Measurements from ENCODE around the gene PRMT3.
"Not testable (repeated sequence)": the region's sequence is repeated elsewhere in the genome, so short reads cannot be mapped to it uniquely, and the experiment has no call there.

Gene PRMT3

DNA sequence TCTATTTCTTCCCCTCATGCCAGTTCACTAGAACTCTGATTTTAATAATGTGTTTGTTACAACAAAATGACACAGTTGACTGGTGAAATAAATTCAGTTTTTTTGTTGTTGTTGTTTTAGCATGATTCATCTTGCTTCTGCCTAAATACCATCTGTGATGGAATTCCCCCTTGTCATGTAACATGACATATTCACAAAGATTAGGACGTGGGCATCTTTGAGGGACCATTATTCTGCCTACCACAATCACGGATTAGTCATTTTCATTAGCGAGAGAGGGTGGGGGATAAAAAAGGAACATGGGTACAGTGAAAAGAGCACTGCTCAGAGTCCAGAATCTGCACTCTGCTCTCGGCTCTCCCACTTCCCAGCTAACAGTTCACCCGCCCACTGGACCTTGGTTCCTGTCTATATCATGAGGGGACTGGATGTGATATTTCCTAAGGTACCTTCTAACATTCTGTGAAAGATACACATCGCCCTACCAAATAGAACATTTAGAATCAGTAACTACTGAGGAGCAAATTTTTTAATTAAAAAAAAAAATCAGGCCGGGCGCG lies 12.7 kb upstream of the PRMT3 start:
- DNase-seq = no peak

DNA sequence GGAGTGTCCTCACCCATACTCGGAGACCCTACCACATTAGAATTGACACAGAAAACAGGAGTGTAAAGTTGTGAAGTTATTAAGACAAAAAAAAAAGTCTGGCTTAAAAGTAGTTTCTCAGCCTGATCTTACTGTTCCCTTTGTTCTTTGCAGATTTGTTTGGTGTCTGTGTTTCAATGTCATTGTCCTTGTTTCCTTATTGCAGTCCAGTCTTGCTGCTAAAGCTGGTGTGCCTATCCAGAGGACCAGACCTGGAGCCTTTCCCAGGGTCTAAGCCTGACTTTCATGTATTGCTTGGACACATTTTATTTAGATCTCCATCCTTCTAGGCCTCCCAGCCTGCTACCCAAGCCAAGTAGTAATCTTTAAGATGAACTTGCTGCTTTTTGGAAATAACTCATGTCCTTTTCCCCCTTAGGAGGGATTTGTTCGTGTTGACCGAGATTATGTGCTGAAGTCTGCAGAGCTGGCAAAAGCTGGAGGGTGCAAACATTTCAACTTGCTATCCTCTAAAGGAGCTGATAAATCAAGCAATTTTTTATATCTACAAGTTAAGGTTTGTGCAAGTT lies 11.3 kb upstream of the PRMT3 start:
- no peak for DNase-seq

DNA sequence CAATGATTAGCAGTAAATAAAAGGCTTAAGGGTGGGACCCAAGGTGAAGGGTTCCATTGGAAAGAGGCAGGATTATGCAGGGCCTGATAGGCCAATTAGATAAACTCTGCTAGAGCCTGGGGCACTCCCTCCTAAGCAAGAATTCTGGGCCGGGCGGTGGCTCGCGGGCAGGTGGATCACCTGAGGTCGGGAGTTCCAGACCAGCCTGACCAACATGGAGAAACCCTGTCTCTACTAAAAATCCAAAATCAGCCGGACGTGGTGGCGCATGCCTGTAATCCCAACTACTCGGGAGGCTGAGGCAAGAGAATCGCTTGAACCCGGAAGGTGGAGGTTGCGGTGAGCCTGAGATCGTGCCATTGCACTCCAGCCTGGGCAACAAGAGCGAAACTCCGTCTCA lies 1.5 kb upstream of the PRMT3 start:
- DNase-seq = not testable (repeated sequence)

DNA sequence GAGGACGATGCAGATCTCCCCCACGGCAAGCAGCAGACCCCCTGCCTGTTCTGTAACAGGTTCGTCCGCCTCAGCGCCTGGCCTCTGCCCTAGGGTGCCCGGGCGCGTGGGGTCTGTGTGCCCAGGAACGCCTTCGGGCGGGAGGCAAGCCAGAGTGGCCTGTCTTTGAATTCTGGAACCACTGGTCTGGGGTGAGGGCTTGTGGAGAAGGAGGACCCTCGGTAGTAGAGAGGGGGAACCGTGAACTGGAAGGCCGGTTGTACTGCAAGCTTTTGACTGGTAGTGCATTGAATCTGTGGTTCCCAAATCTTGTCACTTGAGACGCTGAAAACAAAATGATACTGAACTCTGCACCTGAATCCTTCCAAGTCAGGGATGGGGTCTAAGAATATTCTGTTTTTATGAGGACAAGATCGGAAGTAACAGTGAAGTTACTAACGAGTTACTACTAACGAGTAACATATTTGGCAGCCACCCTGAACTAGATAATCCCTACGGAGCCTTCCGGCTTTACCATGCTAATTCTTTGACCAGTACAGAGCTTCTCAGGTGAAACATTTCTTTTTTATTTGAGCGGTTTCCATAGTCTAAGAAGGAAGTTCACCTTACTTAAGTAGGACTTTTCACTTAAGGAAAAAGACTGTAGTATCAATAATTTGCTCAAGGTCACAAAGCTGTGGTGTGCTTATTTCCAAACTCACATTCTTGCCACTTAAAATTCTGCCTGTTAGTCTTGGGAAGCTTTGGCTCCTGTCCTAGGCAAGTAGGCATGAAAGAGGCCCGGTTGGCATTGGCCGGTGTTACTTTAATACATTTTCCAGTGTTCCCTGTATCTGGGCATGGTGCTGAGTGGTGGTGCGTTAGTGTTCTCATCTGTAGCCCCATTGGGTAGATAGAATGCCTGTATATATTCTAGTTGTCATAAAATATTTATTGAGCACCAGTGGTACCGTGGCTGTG lies 860 bp downstream of the PRMT3 start:
- DNase-seq = no peak

DNA sequence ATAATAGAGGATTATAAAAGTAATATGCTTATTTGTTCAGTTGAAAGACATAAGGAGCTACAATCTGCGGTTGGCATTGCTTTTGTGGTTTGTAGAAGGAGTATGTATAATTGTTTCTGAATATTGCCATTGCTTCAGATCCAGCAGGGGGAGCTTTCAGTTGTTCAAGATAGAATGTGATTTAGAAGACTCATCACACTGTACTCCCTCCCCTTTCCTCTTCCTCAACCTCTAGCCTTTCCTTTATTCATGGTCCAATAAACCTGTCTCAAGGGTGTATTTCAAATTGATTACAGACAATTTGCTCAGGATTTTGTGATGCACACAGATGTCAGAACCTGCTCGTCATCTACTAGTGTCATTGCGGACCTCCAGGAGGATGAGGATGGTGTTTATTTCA lies 9.8 kb downstream of the PRMT3 start:
- peak; percentile 57 for DNase-seq

DNA sequence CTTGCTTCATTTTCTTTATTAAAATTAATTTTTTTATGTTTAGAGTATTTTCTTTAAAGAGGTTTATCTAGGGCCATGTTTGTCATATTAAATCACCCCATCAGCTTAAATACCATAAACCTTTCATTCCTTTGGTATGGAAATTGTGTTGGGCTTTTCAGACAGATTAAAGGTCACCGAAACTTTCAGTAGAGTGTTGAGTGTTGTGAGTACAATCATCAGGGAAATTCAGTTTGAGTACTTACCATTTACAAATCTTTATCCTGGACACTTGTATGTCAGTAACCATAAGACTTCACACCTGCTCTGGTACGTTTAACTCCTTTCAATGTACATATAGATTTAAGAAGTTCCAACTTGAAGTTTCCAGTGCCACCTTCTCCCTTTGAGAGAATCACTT lies 12.0 kb downstream of the PRMT3 start:
- no peak for DNase-seq

DNA sequence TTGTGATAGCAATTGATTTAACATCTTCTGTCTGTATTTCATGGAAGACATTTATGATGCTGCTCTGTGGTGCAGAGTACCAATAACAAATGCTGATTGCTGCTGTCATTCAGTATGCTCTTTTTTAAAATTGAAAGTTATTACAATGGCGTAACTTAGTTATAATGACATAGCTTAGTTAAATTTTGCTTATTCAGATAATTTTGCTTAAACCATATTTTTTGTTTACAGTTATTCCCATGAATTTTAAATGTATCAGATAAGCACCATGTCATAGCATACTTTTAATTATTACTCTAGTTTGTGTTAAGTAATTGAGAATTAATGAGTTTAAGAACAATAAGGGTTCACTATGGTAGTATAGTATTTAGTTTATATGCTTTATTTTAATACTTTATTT lies 15.5 kb downstream of the PRMT3 start:
- DNase-seq = no peak

DNA sequence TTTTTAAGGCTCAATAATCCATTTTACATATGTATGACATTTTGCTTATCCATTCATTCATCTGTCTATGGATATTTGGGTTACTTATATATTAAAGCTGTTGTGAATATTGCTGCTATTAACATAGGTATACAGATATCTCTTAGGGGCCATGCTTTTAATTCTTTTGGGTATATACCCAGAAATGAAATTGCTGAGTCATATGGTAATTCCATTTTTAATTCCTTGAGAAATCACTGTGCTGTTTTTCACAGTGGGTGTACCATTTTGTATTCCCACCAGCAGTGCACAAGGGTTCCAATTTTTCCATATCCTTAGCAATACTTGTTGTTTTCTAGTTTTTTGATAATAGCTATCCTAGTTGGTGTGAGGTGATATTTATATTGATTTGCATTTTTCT lies 19.0 kb downstream of the PRMT3 start:
- DNase-seq = no peak

DNA sequence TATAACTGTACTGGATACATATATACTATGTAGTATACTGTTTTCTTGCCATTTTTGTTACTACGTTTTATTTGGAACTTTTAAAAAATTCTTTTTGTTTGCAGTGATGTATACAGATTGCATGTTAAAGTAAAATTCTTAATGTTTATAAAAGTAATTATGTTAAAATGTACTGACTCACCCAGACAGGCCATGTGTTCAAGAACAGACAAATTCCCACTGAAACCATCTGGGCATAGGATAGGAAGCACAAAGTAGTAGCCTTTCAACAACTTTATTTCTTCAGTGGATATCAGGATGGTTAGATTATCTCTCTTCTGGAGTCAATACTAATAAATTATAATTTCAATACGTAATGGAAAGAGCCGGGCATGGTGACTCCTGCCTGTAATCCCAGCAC lies 19.8 kb downstream of the PRMT3 start:
- DNase-seq = no peak

DNA sequence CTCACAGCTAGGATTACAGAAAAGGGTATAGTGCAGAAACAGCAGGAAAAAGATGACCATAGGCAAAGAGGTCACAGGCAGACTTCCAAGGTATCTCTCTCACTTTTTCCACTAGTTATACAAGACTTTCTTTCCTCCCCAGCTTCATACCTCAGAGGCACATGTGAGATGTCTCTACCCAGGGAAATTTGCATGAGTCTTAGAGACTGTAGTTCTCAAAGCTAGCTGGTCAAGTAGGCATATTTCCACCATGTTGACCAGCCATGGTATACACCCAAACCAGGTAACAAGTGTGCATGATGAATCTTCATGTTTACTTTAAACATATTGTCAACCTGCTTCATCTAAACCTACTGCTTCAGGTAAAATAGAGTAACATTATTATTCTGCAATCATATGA lies 27.9 kb downstream of the PRMT3 start:
- no peak for DNase-seq

DNA sequence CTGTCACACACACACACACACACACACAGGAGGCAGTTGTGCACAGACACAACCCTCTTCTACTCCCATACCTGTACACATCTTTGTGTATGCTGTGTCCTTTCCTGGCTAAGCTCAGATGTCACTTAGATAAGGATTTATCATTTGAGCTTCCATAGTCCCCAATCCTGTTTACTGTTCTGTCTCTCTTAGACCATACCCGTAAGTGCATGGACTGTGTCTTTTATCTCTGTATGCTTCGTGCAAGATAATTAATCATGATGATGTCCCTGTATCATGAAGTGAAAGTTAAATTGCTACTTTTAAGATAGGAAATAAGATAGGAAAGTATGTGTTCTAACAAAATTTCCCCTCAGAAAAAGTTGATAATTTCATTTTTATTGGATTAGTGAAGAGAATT lies 30.3 kb downstream of the PRMT3 start:
- DNase-seq = no peak

DNA sequence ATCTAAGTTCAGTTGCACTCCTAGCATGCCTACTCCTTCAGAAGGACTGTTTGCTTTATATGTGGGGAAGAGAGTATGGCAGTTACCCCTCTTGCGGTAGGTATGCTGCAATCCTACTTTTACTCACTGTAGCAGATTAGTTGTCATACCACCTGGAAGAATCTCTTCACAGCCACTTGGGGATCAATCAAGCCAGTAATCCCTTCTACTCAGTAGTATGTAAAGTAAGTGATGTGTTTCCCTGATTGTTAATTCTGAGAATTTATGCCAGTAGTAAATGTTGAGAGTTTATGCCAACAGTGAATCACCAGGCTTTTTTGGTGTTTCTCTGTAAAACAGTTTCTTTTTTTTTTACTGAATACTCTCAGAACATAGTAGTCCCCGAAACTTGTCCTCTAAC lies 34.4 kb downstream of the PRMT3 start:
- peak; percentile 54 for DNase-seq

DNA sequence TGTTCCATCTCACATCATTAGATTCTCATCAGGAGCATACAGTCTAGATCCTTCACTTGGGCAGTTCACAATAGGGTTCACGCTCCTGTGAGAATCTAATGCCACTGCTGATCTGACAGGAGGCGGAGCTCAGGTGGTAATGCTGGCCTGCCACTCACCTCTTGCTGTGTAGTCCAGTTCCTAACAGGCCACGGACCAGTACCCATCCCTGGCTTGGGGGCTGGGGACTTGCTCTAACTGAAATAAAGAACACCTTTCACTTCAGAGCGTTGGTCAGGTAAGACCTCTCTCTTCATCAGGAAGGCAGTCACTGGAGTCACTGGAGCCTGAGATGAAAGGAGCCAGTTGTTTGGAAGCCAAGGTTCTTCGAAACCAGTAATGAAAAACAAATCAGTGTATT lies 41.7 kb downstream of the PRMT3 start:
- no peak for DNase-seq

DNA sequence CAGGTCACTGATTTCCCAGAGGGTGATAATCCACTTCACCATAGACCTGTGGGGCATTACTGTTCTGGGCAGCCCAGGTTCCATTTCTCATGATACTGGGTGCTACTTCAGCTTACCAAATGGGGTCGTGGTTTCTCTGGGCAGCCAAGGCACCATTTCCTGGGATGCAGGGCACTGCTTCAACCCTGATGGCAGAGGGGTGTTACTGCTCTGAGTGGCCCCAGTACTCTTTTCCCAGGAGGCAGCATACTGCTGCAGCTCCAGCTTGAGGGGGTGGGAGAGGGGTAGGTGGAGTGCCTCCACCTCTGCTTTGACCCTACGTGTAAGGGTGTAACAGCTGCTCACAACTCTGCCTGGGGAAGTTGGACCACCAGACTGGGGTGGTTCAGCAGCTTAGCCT lies 51.1 kb downstream of the PRMT3 start:
- DNase-seq = no peak

DNA sequence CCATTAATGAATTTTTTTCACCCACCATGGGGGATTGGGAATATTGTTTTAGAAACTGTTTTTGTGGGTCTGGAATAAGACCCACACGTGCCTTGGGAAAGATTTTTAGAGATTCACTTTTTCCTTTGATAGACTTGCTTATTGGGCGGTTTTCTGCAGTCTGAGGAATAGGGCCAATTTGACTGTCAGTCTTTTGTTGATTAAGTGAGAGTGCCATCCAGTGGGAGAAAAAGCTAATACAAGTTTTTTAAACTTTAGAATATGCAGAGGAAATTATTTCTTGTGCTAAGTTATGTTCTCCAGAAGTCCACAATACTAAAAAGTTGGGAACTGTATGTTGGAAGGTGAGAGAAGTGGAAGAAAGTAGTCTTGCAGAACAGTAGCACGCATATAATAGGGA lies 56.1 kb downstream of the PRMT3 start:
- DNase-seq = no peak

DNA sequence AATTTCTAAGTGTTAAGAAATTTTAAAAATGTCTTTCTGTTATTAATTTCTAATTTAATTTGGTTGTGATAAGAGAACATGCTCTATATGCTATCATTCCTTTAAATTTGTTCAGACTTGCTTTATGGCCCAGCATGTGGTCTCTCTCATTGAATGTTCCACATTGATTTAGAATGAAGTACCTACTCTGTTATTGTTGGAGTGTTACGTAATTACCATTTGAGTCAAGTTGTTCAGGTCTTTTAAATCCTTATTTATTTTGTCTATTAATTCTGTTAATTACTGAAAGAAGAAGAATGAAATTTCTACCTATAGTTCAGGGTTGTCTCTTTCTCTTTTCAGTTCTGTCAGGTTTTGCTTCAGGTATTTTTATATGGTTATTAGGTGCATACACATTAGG lies 57.0 kb downstream of the PRMT3 start:
- no peak for DNase-seq

DNA sequence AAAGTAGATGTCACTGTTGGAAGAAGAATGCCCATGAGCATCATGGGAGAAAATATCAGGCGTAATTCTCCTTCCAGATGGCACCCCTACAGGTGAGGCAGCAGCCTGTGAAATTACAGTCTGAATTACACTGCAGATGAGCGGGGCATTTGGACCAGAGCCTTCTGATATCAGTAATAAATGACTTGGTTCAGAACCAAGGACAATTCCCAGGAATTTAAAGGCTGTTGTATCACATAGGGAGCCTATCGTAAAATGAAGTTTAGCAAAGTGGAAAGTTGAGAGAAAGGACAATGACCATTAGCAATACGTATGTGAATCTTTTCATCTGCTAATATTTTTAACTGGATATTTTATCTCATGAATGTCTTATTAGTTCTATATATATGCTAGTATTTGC lies 61.3 kb downstream of the PRMT3 start:
- no peak for DNase-seq

DNA sequence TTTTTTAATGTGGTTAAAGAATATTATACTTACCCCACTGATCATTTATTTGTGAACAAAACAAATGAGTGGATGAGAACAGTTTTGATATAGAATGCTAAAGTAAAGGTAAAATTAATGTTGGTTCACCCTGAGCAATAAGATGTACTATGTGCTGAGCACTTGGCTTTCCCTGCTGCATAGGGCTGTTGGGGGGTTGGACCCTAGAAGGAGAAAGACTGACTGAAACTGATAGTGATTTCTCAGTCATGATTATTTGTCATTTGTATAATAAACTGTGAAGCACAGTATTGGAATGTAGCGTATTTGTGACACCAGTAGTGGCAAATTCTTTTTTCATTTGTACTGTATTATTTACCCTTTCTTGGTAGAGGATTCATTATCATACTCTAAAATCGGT lies 63.3 kb downstream of the PRMT3 start:
- peak; percentile 23 for DNase-seq

DNA sequence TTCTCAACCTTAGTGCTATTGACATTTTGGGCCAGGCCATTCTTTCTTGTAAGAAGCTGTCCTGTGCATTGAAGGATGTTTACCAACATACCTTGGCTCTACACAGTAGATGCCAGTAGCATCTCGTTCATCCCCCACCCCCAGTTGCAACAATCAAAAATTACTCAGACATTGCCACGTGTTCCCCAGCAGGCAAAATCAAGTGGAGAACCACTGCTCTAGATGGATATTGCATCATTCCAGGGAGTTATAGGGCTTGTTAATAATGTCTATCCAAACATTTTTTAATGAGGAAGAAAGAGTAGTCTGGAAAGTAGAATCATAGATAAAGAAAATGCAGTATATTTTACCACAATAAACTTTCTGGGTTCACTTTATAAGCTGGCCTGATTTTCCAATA lies 64.1 kb downstream of the PRMT3 start:
- no peak for DNase-seq

DNA sequence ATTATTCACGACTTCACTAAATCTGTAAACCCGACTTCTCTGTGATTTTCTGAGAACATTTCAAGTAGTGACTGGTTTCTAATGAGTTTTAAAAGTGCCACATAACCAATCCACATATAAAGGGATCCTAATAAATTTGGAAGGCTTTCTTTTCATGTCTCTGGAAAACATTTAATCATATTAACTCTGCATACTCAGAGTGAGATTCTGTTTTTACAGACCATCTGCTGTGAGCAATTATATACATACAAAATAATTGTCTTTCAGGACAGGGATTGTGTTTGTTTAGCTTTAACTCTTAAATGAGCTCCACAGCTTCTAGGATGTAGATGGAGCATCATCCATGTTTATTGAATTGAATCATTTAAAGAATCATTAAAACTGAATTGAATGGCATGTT lies 65.1 kb downstream of the PRMT3 start:
- no peak for DNase-seq

DNA sequence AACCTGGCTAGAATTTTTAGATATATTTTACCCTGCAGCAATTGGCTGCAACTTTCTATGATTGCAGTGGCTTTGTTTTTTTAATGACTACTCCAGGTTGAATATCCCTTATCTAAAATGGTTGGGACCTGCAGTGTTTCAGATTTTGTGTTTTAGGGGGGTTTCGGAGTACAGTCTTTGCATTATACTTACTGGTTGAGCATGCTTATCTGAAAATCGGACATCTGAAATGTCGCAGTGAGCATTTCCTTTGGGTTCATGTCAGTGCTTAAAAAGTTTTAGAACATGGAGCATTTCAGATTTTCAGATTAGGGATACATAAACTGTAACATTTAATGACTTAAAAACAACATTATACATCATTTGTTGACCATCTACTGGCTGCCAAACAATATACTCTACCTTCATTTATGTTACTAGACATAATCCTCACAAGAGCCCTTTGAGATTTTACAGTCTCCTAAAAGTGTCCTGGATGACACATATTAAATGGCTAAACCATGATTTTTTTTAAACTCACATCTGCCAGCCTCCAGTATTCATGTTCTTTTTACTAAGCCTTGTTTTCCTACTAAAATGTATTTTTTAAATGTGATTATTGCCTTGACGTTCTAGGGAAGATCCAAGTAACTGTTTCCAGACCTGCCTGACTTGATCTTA lies 66.3 kb downstream of the PRMT3 start:
- DNase-seq = no peak

DNA sequence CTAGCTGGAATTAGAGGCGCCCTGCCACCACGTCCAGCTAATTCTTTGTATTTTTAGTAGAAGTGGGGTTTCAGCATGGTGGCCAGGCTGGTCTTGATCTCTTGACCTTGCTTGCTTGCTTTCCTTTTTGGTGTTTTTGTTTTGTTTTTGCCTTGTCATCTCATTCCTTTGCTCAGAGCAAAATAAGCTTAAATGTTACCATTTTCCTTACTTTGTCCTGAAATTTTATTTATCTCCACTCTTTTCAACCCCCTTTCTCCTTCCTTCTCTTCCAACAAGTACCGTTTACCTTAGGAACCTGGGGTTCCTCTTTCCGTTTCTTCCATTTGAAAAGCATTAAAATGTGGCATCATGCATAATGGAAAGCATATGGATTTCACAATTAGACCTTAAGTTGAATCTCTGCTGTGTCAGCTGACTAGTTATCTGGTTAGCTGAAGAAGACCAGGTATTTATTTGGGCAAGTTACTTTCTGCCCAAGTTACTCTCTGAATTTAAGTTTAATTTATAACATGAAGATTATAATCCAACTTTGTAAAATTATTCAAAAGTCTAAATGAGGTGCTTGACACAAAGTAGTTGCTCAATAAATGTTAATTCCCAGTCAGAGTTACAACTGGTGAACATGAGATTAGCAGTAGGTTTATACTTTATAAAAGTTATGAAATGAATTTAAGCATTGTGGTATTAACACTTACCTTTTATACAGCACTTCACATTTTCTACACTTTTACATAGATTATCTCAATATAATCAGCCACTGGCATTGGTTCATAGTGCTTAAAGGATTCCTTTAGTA lies 69.7 kb downstream of the PRMT3 start:
- no peak for DNase-seq
